Stomach (tissue), 9 donors: ENCODE results near the gene THYN1. TPM values are rescaled to one million over a fixed set of nuclear protein-coding genes. Genes with fewer than 3 reads are reported as not detected.

Experiments used
- DNase-seq, 2 donors: peaks; one replicate each; pipeline versions ENCODE4 v3.0.0 to v3.0.0-alpha.2; 2013 to 2019
- H3K27ac ChIP-seq, 5 donors: fragments of 200-600 bp in 4 of 5; sonication (generic) in 4 of 5; one replicate each; pipeline ENCODE4 v1.5.1; 2013 to 2019; ENCODE audit warnings: mild to moderate bottlenecking in 1 of 5, moderate library complexity in 1 of 5
- H3K27me3 ChIP-seq, 3 donors: fragments of 200-600 bp; sonication (generic); one replicate each; pipeline ENCODE4 v1.5.1; 2017 to 2019; ENCODE audit warnings: mixed run types in 1 of 3
- H3K36me3 ChIP-seq, 4 donors: fragments of 200-600 bp; sonication (generic); 1 replicate in 3 of 4; 2 replicates in 1 of 4; pipeline ENCODE4 v1.5.1; 2016 to 2019
- H3K4me1 ChIP-seq, 4 donors: fragments of 200-600 bp; sonication (generic); one replicate each; pipeline ENCODE4 v1.5.1; 2016 to 2019
- H3K4me3 ChIP-seq, 4 donors: fragments of 200-600 bp; sonication (generic) in 3 of 4; one replicate each; pipeline ENCODE4 v1.5.1; 2016 to 2019; ENCODE audit warnings: mild to moderate bottlenecking in 1 of 4
- H3K9me3 ChIP-seq, 4 donors: fragments of 200-600 bp; sonication (generic); one replicate each; pipeline ENCODE4 v1.5.1; 2016 to 2019
- CTCF ChIP-seq, 7 experiments: fragments of 450-650 bp in 4 of 7; fragments of 200-600 bp in 3 of 7; sonication (generic) in 3 of 7; IDR thresholded peaks; one replicate each; pipeline ENCODE4 v1.5.1; 2016 to 2019; ENCODE audit warnings: antibody characterized with exemption in 7 of 7, control low read depth in 2 of 7, mild to moderate bottlenecking in 1 of 7
- EP300 ChIP-seq: sonication (generic); formaldehyde crosslinking; IDR thresholded peaks from one replicate; pipeline ENCODE4 v1.6.1; 2017; ENCODE audit warnings: antibody characterized with exemption
- POLR2A ChIP-seq, 4 donors: fragments of 450-650 bp; IDR thresholded peaks; one replicate each; pipeline ENCODE4 v1.6.1; 2016; ENCODE audit warnings: antibody characterized with exemption in 4 of 4, control low read depth in 2 of 4, mild to moderate bottlenecking in 1 of 4, moderate library complexity in 1 of 4
- POLR2AphosphoS5 ChIP-seq, 3 donors: sonication (generic); formaldehyde crosslinking; IDR thresholded peaks; one replicate each; pipeline ENCODE4 v1.6.1; 2016; ENCODE audit warnings: antibody characterized with exemption in 3 of 3
- WGBS, 5 donors: extraction: QIAGEN DNeasy Blood & Tissue Kit in 3 of 5; methylation state at CpG; one replicate each; pipeline versions ENCODE4 v1.1.5 to v1.1.7; 2013 to 2018; 5-methylcytosine and 5-hydroxymethylcytosine counted together
- intact Hi-C: fragments of 100-400 bp; cut with DNase I; formaldehyde crosslinking; loops from one replicate; pipeline ENCODE4 v1.15.1; 2023; ENCODE audit warnings: low total_unique reads
- polyA plus RNA-seq, 3 donors: library from polyadenylated mRNA; stranded (reverse); fragments of 200-250 nt; gene quantifications; one replicate each; pipeline ENCODE4 v1.2.3, GENCODE V29; 2013
- total RNA-seq, 5 donors: library from RNA; depleted of rRNA; stranded (reverse); fragments of >200 nt; gene quantifications; one replicate each; pipeline versions ENCODE4 v1.1.0 to v1.2.3, GENCODE V29; 2014 to 2016
- donor health status: healthy with polysubstance abuse.
- donor health status: Bipolar disorder and iron deficiency.
- donor health status: healthy.

The THYN1 gene
- total and polyA plus RNA-seq, 8 donors, result 4.6 to 62.1 (median 40.0) TPM

- Histone ChIP-seq H3K4me1 (no peaks in the 10 kb centered on the region), H3K4me3 (no peak overlapping the region), H3K27me3 (no peaks in the 10 kb centered on the region), H3K36me3 (peaks cover 75 to 100% (median 100%) of the 10 kb centered on the region in 4 donors), H3K9me3 (no peaks in the 10 kb centered on the region), H3K27ac (no peak overlapping the region)
- TF ChIP-seq CTCF (IDR thresholded peaks at IDR 0.05), result no peak
- TF ChIP-seq EP300, result no peak
- TF ChIP-seq POLR2AphosphoS5 (IDR thresholded peaks at IDR 0.05), result no peak
- no peak for TF ChIP-seq POLR2A (IDR thresholded peaks at IDR 0.05)
- 84 to 100% (median 91%) methylated on average over 4 of the region's 4 CpGs for WGBS, 5 donors
- DNase-seq, result no peak
- intact Hi-C loops, result no loop called here
Observed at GRCh38 chr11:134243913-134244312, 9.2 kb downstream of the THYN1 start.

GRCh38 chr11:134242376-134242775, 10.8 kb downstream of the THYN1 start:
- H3K9me3 ChIP-seq, result no peaks in the 10 kb centered on the region
- 77 to 92% (median 85%) methylated on average over 9 of the region's 9 CpGs for WGBS, 5 donors

GRCh38 chr11:134240592-134240991, 12.6 kb downstream of the THYN1 start:
- H3K4me1 ChIP-seq, result no peaks in the 10 kb centered on the region
- no peak overlapping the region for H3K4me3 ChIP-seq
- WGBS, 5 donors, result 60 to 80% (median 70%) methylated on average over 6 of the region's 6 CpGs
- no peaks in the 10 kb centered on the region for H3K27me3 ChIP-seq
- no peak overlapping the region for H3K27ac ChIP-seq
- TF ChIP-seq CTCF (IDR thresholded peaks at IDR 0.05) (no peak), EP300 (no peak), POLR2AphosphoS5 (IDR thresholded peaks at IDR 0.05) (no peak), POLR2A (IDR thresholded peaks at IDR 0.05) (no peak)
- H3K9me3 ChIP-seq, result no peaks in the 10 kb centered on the region
- peaks cover 52 to 99% (median 96%) of the 10 kb centered on the region in 4 donors for H3K36me3 ChIP-seq
- intact Hi-C loops, result no loop called here
- DNase-seq, result no peak

More at GRCh38 chr11:134242376-134242775, 10.8 kb downstream of the THYN1 start:
- intact Hi-C loops, result no loop called here
- Histone ChIP-seq H3K4me3 (no peak overlapping the region), H3K36me3 (peaks cover 63 to 100% (median 99%) of the 10 kb centered on the region in 4 donors), H3K4me1 (no peaks in the 10 kb centered on the region), H3K27ac (no peak overlapping the region), H3K27me3 (no peaks in the 10 kb centered on the region)
- DNase-seq, result no peak
- TF ChIP-seq EP300 (no peak), CTCF (IDR thresholded peaks at IDR 0.05) (no peak), POLR2A (IDR thresholded peaks at IDR 0.05) (no peak), POLR2AphosphoS5 (IDR thresholded peaks at IDR 0.05) (no peak)

- WGBS, 5 donors, result 90 to 99% (median 96%) methylated on average over 5 of the region's 5 CpGs
- intact Hi-C loops, result no loop called here
- H3K27ac ChIP-seq, result no peak overlapping the region
- no peaks in the 10 kb centered on the region for H3K27me3 ChIP-seq
- H3K4me1 ChIP-seq, result no peaks in the 10 kb centered on the region
- no peak overlapping the region for H3K4me3 ChIP-seq
- peaks cover 37 to 93% (median 92%) of the 10 kb centered on the region in 4 donors for H3K36me3 ChIP-seq
- TF ChIP-seq CTCF (IDR thresholded peaks at IDR 0.05) (no peak), EP300 (no peak), POLR2AphosphoS5 (IDR thresholded peaks at IDR 0.05) (no peak), POLR2A (IDR thresholded peaks at IDR 0.05) (no peak)
- DNase-seq, result no peak
- no peaks in the 10 kb centered on the region for H3K9me3 ChIP-seq
Observed at GRCh38 chr11:134238956-134239355, 14.2 kb downstream of the THYN1 start.
